Peyer's patch (tissue), 4 donors: ENCODE results near the gene PLEKHG5.

Experiments used
- POLR2A ChIP-seq, 2 donors: fragments of 450-650 bp; IDR thresholded peaks; one replicate each; pipeline ENCODE4 v1.5.1; 2017; ENCODE audit warnings: antibody characterized with exemption in 2 of 2, mild to moderate bottlenecking in 2 of 2, moderate library complexity in 2 of 2
- TF ChIP-seq, protein P1 (sequence below), 6 experiments: fragments of 450-650 bp in 4 of 6; fragments of 200-600 bp in 2 of 6; sonication (generic) in 1 of 6; IDR thresholded peaks; one replicate each; pipeline ENCODE4 v1.5.1; 2017 to 2019; ENCODE audit warnings: antibody characterized with exemption in 6 of 6, mild to moderate bottlenecking in 3 of 6, moderate library complexity in 1 of 6

DNA sequence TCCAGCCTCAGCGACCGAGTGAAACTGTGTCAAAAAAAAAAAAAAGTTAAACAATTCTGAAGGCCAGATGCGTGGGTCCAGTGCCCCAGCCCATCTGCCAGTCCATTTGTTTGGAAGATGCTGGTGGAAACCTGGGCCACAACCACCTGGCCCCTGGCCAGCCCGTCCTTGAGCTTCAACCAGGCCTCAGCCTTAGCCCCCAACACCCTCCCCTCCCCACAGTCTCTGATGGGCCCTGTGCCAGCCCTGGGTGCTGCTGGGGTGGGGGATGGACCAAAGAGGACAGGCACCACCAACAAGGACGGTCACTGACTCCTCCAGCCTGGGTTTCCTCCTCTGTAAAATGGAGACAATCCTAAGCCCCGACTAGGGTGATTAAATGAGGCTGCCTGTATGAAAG is 19.6 kb upstream of the PLEKHG5 start:
- TF ChIP-seq, protein P1, sequence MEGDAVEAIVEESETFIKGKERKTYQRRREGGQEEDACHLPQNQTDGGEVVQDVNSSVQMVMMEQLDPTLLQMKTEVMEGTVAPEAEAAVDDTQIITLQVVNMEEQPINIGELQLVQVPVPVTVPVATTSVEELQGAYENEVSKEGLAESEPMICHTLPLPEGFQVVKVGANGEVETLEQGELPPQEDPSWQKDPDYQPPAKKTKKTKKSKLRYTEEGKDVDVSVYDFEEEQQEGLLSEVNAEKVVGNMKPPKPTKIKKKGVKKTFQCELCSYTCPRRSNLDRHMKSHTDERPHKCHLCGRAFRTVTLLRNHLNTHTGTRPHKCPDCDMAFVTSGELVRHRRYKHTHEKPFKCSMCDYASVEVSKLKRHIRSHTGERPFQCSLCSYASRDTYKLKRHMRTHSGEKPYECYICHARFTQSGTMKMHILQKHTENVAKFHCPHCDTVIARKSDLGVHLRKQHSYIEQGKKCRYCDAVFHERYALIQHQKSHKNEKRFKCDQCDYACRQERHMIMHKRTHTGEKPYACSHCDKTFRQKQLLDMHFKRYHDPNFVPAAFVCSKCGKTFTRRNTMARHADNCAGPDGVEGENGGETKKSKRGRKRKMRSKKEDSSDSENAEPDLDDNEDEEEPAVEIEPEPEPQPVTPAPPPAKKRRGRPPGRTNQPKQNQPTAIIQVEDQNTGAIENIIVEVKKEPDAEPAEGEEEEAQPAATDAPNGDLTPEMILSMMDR (IDR thresholded peaks at IDR 0.05) = no peak
- no peak for TF ChIP-seq POLR2A (IDR thresholded peaks at IDR 0.05)
